Lower leg skin (tissue), 3 donors: ENCODE data around the gene MUC12.

Source experiments
- POLR2A ChIP-seq, 2 donors: fragments of 450-650 bp; IDR thresholded peaks; one replicate each; pipeline ENCODE4 v1.6.1; 2016 to 2017; ENCODE audit warnings: antibody characterized with exemption in 2 of 2, mild to moderate bottlenecking in 1 of 2, moderate library complexity in 1 of 2
- TF ChIP-seq, protein P1 (sequence below), 3 donors: fragments of 450-650 bp; IDR thresholded peaks; one replicate each; pipeline ENCODE4 v1.5.1; 2016; ENCODE audit warnings: antibody characterized with exemption in 3 of 3, mild to moderate bottlenecking in 3 of 3, moderate library complexity in 2 of 3

DNA sequence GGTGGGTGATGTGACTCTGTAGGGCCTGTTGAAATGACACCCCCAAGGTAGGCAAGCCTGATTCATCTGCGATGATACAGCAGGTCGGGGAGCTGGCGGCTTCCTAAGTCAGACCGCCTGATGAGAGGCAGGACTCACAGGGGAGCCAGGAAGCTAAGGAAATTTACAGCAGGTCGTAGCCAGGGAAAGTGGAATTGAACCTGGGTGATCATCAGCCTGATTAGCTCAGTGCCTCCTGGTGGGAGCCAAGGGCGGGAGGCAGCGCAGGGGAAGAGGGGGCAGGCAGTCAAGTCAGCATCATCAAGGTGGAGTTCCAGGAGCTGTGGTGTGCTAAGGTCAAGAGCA is 97.4 kb downstream of the MUC12 start:
- TF ChIP-seq, protein P1, sequence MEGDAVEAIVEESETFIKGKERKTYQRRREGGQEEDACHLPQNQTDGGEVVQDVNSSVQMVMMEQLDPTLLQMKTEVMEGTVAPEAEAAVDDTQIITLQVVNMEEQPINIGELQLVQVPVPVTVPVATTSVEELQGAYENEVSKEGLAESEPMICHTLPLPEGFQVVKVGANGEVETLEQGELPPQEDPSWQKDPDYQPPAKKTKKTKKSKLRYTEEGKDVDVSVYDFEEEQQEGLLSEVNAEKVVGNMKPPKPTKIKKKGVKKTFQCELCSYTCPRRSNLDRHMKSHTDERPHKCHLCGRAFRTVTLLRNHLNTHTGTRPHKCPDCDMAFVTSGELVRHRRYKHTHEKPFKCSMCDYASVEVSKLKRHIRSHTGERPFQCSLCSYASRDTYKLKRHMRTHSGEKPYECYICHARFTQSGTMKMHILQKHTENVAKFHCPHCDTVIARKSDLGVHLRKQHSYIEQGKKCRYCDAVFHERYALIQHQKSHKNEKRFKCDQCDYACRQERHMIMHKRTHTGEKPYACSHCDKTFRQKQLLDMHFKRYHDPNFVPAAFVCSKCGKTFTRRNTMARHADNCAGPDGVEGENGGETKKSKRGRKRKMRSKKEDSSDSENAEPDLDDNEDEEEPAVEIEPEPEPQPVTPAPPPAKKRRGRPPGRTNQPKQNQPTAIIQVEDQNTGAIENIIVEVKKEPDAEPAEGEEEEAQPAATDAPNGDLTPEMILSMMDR (IDR thresholded peaks at IDR 0.05) = no peak
- TF ChIP-seq POLR2A (IDR thresholded peaks at IDR 0.05) = no peak
